HEK293T (cell line): ENCODE measurements around the gene TBX2.

ENCODE experiments used
- CTBP1 ChIP-seq: fragments of 450-650 bp; IDR thresholded peaks from 2 replicates; pipeline ENCODE4 v1.6.1; 2016; ENCODE audit warnings: borderline replicate concordance
- FOXK2 ChIP-seq: fragments of 450-650 bp; IDR thresholded peaks from 2 replicates; pipeline ENCODE4 v1.6.1; 2016; ENCODE audit warnings: mild to moderate bottlenecking
- FOXM1 ChIP-seq: fragments of 450-650 bp; IDR thresholded peaks from 2 replicates; pipeline ENCODE4 v1.6.1; 2017; ENCODE audit warnings: mild to moderate bottlenecking, borderline replicate concordance

DNA sequence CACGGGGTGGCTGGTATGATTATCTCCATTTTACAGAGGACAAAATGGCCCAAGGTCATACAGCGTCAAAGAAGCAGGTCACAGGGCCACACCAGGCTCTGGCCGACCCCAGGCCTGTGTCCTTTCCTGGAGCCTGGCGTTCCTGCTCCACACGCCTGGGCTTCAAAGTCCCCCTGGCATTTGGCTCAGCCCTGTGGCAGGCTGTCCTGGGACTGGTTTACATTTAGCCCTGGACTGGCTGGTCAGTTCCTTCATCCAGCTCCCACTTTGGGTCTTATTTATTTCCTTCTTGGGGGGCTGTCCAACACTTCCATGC, 15.3 kb downstream of the TBX2 start:
- no peak for TF ChIP-seq FOXM1
- TF ChIP-seq FOXK2 = no peak
- TF ChIP-seq CTBP1 = no peak
